ENCODE data around the gene DHX34. TPM values are rescaled to one million over a fixed set of nuclear protein-coding genes. Genes with fewer than 3 reads are reported as not detected.
"Not testable (repeated sequence)": the region's sequence is repeated elsewhere in the genome, so short reads cannot be mapped to it uniquely, and the experiment has no call there.

Gene DHX34
- polyA plus RNA-seq, 1 of the 3 experiments (the other 2 are of a cell fraction): 16.4 TPM

- H2AFZ ChIP-seq (ENCODE audit: low read depth); H3K4me2 ChIP-seq; H3K27me3 ChIP-seq (ENCODE audit: insufficient read depth); H3K4me3 ChIP-seq (ENCODE audit: low read depth in 2 of 2, low read length in 1 of 2); H3K9ac ChIP-seq; H3K9me2 ChIP-seq; H3K79me2 ChIP-seq (ENCODE audit: insufficient read depth); H4K20me1 ChIP-seq (ENCODE audit: insufficient read depth); POLR2A ChIA-PET; H3K27ac ChIP-seq (ENCODE audit: low read depth in 2 of 2, low read length in 1 of 2); DNase-seq; H3K9me3 ChIP-seq; H3F3A ChIP-seq (replicated peaks; ENCODE audit: insufficient read depth); H3K4me1 ChIP-seq (ENCODE audit: control insufficient read depth in 1 of 2, insufficient read depth in 2 of 2, low read depth in 1 of 2, low read length in 1 of 2): not testable (repeated sequence)
- peaks cover 0 to 27% of the 10 kb centered on the region in 2 experiments for H3K36me3 ChIP-seq (replicated peaks in 1 of 2; ENCODE audit: control insufficient read depth in 1 of 2, insufficient read depth in 2 of 2, low read length in 1 of 2)
- 35% methylated on average over 4 of the region's 4 CpGs for WGBS (ENCODE audit: low lambda C conversion rate)
- CTCF ChIA-PET: interaction anchor here (3.3 kb wide), 1 partner anchor 35 kb away, joined by 11 read pairs; the partner anchor contains the start of gene DHX34
Observed at GRCh38 chr19:47384533-47384932, 35.4 kb downstream of the DHX34 start.

GRCh38 chr19:47386582-47386981 lies 37.5 kb downstream of the DHX34 start:
- not testable (repeated sequence) for H3K4me2 ChIP-seq
- CTCF ChIA-PET: interaction anchor here (0.6 to 3.3 kb wide), 3 partner anchors 37 to 321 kb away, joined by 3 to 11 read pairs (median 3); partner anchors contain the start of gene DHX34

GRCh38 chr19:47387623-47388022 lies 38.5 kb downstream of the DHX34 start:
- POLR2A ChIA-PET; H3F3A ChIP-seq (replicated peaks; ENCODE audit: insufficient read depth); H4K20me1 ChIP-seq (ENCODE audit: insufficient read depth); DNase-seq; H3K27me3 ChIP-seq (ENCODE audit: insufficient read depth); H3K9ac ChIP-seq; H3K36me3 ChIP-seq (replicated peaks in 1 of 2; ENCODE audit: control insufficient read depth in 1 of 2, insufficient read depth in 2 of 2, low read length in 1 of 2); H3K4me3 ChIP-seq (ENCODE audit: low read depth in 2 of 2, low read length in 1 of 2); H2AFZ ChIP-seq (ENCODE audit: low read depth); H3K4me2 ChIP-seq; H3K79me2 ChIP-seq (ENCODE audit: insufficient read depth); H3K27ac ChIP-seq (ENCODE audit: low read depth in 2 of 2, low read length in 1 of 2); H3K9me3 ChIP-seq; H3K9me2 ChIP-seq; H3K4me1 ChIP-seq (ENCODE audit: control insufficient read depth in 1 of 2, insufficient read depth in 2 of 2, low read depth in 1 of 2, low read length in 1 of 2): not testable (repeated sequence)
- CTCF ChIA-PET: interaction anchor here (5.1 kb wide), 1 partner anchor 92 kb away, joined by 108 read pairs; no protein-coding TSS in a partner anchor
- WGBS (ENCODE audit: low lambda C conversion rate): 65% methylated on average over 3 of the region's 3 CpGs

More at GRCh38 chr19:47386582-47386981, 37.5 kb downstream of the DHX34 start:
- POLR2A ChIA-PET; H3K27me3 ChIP-seq (ENCODE audit: insufficient read depth); H3F3A ChIP-seq (replicated peaks; ENCODE audit: insufficient read depth); H4K20me1 ChIP-seq (ENCODE audit: insufficient read depth); H3K9ac ChIP-seq; H3K9me3 ChIP-seq; H3K36me3 ChIP-seq (replicated peaks in 1 of 2; ENCODE audit: control insufficient read depth in 1 of 2, insufficient read depth in 2 of 2, low read length in 1 of 2); H3K4me1 ChIP-seq (ENCODE audit: control insufficient read depth in 1 of 2, insufficient read depth in 2 of 2, low read depth in 1 of 2, low read length in 1 of 2); H3K4me3 ChIP-seq (ENCODE audit: low read depth in 2 of 2, low read length in 1 of 2); H2AFZ ChIP-seq (ENCODE audit: low read depth); H3K27ac ChIP-seq (ENCODE audit: low read depth in 2 of 2, low read length in 1 of 2); H3K9me2 ChIP-seq; H3K79me2 ChIP-seq (ENCODE audit: insufficient read depth); DNase-seq: not testable (repeated sequence)
- 87% methylated on average over 12 of the region's 12 CpGs for WGBS (ENCODE audit: low lambda C conversion rate)

GRCh38 chr19:47388721-47389120 lies 39.6 kb downstream of the DHX34 start:
- H2AFZ ChIP-seq (ENCODE audit: low read depth); DNase-seq; H3K27me3 ChIP-seq (ENCODE audit: insufficient read depth); POLR2A ChIA-PET; H3K9me3 ChIP-seq; H3K36me3 ChIP-seq (replicated peaks in 1 of 2; ENCODE audit: control insufficient read depth in 1 of 2, insufficient read depth in 2 of 2, low read length in 1 of 2); H3K79me2 ChIP-seq (ENCODE audit: insufficient read depth); H3K9me2 ChIP-seq; H3F3A ChIP-seq (replicated peaks; ENCODE audit: insufficient read depth); H3K9ac ChIP-seq; H3K4me2 ChIP-seq; H4K20me1 ChIP-seq (ENCODE audit: insufficient read depth); H3K4me1 ChIP-seq (ENCODE audit: control insufficient read depth in 1 of 2, insufficient read depth in 2 of 2, low read depth in 1 of 2, low read length in 1 of 2); H3K4me3 ChIP-seq (ENCODE audit: low read depth in 2 of 2, low read length in 1 of 2); H3K27ac ChIP-seq (ENCODE audit: low read depth in 2 of 2, low read length in 1 of 2): not testable (repeated sequence)
- WGBS (ENCODE audit: low lambda C conversion rate): 87% methylated on average over 5 of the region's 5 CpGs
- CTCF ChIA-PET: interaction anchor here (1.1 to 5.1 kb wide), 3 partner anchors 39 to 104 kb away, joined by 5 to 108 read pairs (median 7); partner anchors contain the start of gene DHX34
